AG04450 (cell line): ENCODE measurements around the gene MIAT. TPM values are rescaled to one million over a fixed set of nuclear protein-coding genes. Genes with fewer than 3 reads are reported as not detected.

Experiments used
- CTCF ChIA-PET: fragments of 300-600, 350-600 bp; formaldehyde crosslinking; extraction: SDS; loops from one replicate; lab custom pipeline; 2022; ENCODE audit warnings: antibody characterized with exemption, inconsistent platforms; lab: Charles Lee
- POLR2A ChIA-PET: fragments of 350-600 bp; formaldehyde crosslinking; extraction: SDS; loops from one replicate; lab custom pipeline; 2021; ENCODE audit warnings: antibody characterized with exemption, inconsistent platforms; lab: Yijun Ruan, JAX
- DNase-seq: peaks from one replicate; pipeline ENCODE4 v3.0.0-alpha.2; 2011; ENCODE audit warnings: low read depth, low spot score
- H3K27ac ChIP-seq: one replicate; pipeline ENCODE4 v1.5.1; 2012; ENCODE audit warnings: low read depth, low read length, control low read depth
- H3K27me3 ChIP-seq: one replicate; pipeline ENCODE4 v1.6.0; 2012; ENCODE audit warnings: low read length; ENCODE audit not compliant: control insufficient read depth, insufficient read depth
- H3K4me3 ChIP-seq: 2 replicates; pipeline ENCODE4 v1.5.1; 2011; ENCODE audit warnings: mild to moderate bottlenecking, low read depth, low read length, control low read depth
- H3K9me3 ChIP-seq: 2 replicates; pipeline ENCODE4 v1.5.1; 2012; ENCODE audit warnings: low read length; ENCODE audit not compliant: control insufficient read depth, insufficient read depth
- CTCF ChIP-seq: IDR thresholded peaks from 2 replicates; pipeline ENCODE4 v1.5.1; 2011; ENCODE audit warnings: low read depth, low read length, control low read depth, inconsistent platforms
- polyA plus RNA-seq: library from polyadenylated mRNA; depleted of rRNA; stranded (reverse); fragments of >200 nt; gene quantifications from 2 replicates; pipeline ENCODE4 v1.2.3, GENCODE V29; 2011

The MIAT gene
- polyA plus RNA-seq, 1 experiment: 7.8 TPM

- Histone ChIP-seq H3K27me3 (no peaks in the 10 kb centered on the region), H3K9me3 (peaks cover 2% of the 10 kb centered on the region), H3K27ac (no peak overlapping the region), H3K4me3 (no peak overlapping the region)
- DNase-seq: no peak
- no peak for TF ChIP-seq CTCF
- ChIA-PET POLR2A (no interaction called here), CTCF (no interaction called here)
Observed at GRCh38 chr22:26689513-26690301, 32.3 kb downstream of the MIAT start.

- POLR2A ChIA-PET: no interaction called here
- Histone ChIP-seq H3K4me3 (no peak overlapping the region), H3K27ac (no peak overlapping the region), H3K27me3 (no peaks in the 10 kb centered on the region), H3K9me3 (peaks cover 4% of the 10 kb centered on the region)
- no peak for DNase-seq
- CTCF ChIA-PET: no interaction called here
- no peak for TF ChIP-seq CTCF
Observed at GRCh38 chr22:26690654-26691376, 33.4 kb downstream of the MIAT start.

GRCh38 chr22:26691377-26691716 lies 34.0 kb downstream of the MIAT start:
- Histone ChIP-seq H3K27me3 (no peaks in the 10 kb centered on the region), H3K4me3 (no peak overlapping the region), H3K27ac (no peak overlapping the region), H3K9me3 (peaks cover 4% of the 10 kb centered on the region)
- ChIA-PET CTCF (no interaction called here), POLR2A (no interaction called here)
- no peak for TF ChIP-seq CTCF
- no peak for DNase-seq

- POLR2A ChIA-PET: no interaction called here
- H3K27ac ChIP-seq: no peak overlapping the region
- no peak for TF ChIP-seq CTCF
- CTCF ChIA-PET: no interaction called here
- DNase-seq: no peak
- peaks cover 4% of the 10 kb centered on the region for H3K9me3 ChIP-seq
- H3K4me3 ChIP-seq: no peak overlapping the region
- H3K27me3 ChIP-seq: no peaks in the 10 kb centered on the region
Observed at GRCh38 chr22:26692215-26692614, 34.8 kb downstream of the MIAT start.

DNA sequence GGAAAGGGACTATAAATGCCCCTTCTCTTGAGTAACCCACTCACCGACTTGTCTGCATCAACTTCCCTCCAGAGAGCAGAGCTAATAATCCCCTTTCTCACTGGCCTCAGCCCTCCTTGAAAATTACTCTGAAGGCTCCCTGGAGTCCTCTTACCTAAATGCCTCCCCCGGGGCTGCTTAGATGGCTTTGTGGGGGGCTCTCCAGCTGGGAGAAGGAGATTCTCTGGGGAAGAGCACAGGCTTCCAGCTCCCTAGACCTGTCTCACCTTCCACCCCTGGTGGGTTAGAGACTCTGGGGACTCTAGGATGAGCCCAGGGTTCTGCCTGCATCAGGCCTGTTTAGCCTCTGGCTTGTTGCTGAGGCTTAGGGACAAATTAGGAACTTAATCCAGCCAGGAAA lies 39.8 kb downstream of the MIAT start:
- ChIA-PET POLR2A (no interaction called here), CTCF (no interaction called here)
- Histone ChIP-seq H3K27me3 (no peaks in the 10 kb centered on the region), H3K4me3 (no peak overlapping the region), H3K9me3 (peaks cover 10% of the 10 kb centered on the region), H3K27ac (no peak overlapping the region)
- DNase-seq: no peak
- no peak for TF ChIP-seq CTCF
